Stimulated activated naive CD4-positive, alpha-beta T cell (primary cell): ENCODE measurements around the gene KPNA3.
A peak's percentile ranks its signal among the peaks of the same experiment; 100 is the strongest.
"Not testable (repeated sequence)": the region's sequence is repeated elsewhere in the genome, so short reads cannot be mapped to it uniquely, and the experiment has no call there.

Experiments used
- DNase-seq, 6 experiments: peaks; one replicate each; lab custom pipeline; 2025; lab: John Stamatoyannopoulos, UW

Gene KPNA3

GRCh38 chr13:49792550-49793324 is at the start of gene KPNA3:
Gene KPNA3, minus strand, starts transcription at chr13:49792682. Its CDS starts 176 bp downstream, at chr13:49792506.
- peak; percentile 92 to 99 (median 96) for DNase-seq

DNA sequence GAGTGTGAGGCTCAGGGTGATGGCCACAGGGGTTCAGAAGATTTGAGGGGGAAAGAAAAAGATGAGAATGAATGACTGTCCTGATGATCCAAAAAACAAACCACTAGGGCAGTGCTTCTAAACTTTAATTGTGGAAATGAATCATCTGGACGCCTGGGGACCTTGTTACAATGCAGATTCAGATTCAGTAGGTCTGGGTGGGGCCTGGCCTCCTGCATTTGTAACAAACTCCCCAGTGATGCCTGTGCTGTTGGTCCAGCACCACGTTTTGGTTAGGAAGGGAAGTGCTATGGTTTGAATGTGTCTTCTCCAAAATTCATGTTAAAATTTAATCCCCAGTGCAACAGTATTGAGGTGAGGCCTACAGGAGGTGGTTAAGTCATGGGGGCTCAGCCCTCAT is 49.5 kb upstream of the KPNA3 start:
- DNase-seq = no peak

DNA sequence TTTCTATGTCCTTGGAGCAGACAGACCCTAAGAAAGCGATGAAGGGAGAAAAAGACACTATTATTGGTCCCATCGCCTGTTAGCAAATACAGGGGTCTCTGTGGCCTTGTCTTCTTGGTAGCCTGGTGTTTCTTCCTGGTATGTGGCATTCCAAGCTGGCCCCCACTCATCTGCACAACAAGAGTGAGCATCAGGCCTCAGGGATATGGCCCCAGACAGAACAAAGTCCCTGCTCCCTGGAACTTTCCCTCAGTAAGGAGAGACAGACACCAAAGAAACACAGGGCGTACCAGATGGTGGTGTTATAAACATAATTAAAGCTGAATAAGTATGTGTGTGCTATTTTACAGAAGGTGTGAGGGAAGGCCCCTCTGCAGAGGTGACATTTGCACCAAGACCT is 48.2 kb upstream of the KPNA3 start:
- DNase-seq = no peak

DNA sequence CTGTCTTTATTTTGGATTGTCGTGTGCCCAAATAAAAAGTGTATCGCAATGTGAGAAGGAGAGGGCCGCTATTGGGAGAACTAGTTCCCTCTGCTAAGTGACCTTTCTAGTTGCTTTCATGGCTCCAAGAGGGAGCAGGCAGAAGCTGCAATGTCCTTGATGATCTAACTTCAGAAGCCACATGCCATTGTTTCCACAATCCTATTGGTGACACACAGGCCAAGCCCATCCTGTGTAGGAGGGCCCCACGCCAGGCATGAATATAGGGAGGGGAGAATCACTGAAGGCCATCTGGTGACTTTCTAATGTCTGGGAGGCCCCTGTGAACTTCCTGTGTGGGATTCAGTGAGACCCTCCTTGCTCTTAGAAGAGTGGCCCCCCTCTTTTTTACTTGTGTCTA is 47.8 kb upstream of the KPNA3 start:
- DNase-seq = no peak

- DNase-seq = no peak
Measured at GRCh38 chr13:49838989-49839388, 46.5 kb upstream of the KPNA3 start.

DNA sequence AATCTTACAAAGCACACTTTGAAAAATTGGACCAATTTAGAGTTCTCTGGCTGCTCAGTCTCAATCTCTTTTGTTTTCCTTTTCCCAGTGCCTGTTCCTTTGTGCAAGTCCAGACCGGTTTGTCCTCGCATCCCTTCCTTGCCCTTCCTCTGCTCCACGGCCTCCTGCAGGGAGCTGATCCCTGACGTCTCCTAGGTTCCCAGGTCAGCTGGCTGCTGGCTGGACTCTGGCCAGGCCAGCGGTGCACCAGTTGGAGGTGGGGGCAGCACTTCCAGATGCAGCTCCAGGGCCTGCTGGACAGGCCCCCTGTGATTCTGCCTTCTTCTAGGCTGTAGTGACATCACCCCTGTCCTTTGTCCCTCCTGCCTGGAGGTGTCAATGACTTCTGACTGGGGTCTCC is 44.0 kb upstream of the KPNA3 start:
- DNase-seq = no peak

DNA sequence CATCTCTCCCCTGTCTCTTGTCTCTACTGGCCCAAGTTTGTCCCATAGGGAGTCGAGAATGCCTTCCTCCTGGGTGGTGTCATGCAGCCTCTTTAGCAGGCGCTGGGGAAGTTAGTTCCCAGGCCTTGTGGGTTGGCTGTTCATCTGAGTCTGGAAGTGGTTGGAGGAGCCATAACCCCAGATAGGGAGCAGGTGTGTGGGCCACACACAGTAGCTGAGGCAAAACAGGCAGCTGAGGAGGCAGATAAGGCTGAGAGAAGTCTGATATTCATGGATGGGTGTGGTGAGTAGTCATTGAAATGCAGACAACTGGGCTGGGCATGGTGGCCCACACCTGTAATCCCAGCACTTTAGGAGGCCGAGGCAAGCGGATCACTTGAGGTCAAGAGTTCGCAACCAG is 40.9 kb upstream of the KPNA3 start:
- DNase-seq = no peak

DNA sequence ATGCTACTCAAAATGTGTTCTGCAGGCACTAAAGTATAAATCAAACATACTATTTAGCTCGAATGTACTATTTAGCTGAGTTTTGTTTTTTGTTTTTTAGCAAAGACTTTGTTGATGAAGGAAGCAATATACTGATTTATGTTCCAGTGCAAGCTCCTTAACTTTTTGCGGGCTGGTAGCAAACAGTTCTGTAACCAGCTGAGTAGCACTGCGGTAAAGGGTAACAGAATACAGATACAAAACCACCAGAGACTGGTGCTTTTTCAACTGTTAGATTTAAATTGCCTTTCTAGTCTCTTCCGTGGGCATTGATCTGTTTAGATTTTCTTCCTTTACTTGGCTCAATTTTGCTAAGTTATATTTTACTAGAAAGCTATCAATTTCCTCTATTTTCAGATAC is 39.0 kb upstream of the KPNA3 start:
- DNase-seq = no peak

GRCh38 chr13:49830721-49831120 is 38.2 kb upstream of the KPNA3 start:
- no peak for DNase-seq

GRCh38 chr13:49829715-49830114 is 37.2 kb upstream of the KPNA3 start:
- no peak for DNase-seq

DNA sequence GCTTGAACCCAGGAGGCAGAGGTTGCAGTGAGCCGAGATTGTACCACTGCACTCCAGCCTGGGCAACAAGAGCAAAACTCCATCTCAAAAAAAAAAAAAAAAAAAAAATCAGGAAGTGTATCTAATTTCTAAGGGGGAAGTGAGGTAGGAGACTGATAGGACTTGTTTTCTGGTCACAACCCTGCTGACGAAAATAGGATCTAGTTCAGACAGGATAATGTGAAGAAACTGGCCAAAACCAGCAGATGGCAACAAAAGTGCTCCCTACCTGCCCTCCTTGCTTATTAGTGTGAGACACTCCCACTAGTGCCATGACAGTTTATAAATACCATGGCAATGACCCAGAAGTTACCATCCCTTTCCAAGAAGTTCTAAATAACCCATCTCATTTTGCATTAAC is 36.0 kb upstream of the KPNA3 start:
- DNase-seq = no peak

- DNase-seq = no peak
Measured at GRCh38 chr13:49827891-49828290, 35.4 kb upstream of the KPNA3 start.

DNA sequence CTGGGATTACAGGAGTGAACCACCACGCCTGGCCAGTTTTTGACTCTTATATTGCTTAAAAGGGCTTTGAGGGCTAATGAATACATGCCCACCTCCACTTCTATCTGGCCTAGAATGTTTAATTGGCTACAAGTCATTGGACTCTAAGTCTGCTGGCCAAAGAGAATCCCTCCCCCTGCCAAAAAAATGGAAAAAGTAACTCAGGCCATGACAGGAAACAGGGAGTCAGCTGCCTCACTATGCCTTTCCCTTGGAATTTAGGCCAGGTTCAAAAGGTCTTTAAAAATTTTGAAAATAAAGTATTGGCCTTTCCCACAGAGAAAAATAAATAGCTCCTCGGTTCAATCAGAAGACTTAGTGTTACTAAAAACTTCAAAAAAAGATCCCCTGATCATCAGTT is 34.9 kb upstream of the KPNA3 start:
- no peak for DNase-seq

- no peak for DNase-seq
Measured at GRCh38 chr13:49821216-49822009, 28.9 kb upstream of the KPNA3 start.

- no peak for DNase-seq
Measured at GRCh38 chr13:49820591-49821215, 28.2 kb upstream of the KPNA3 start.

DNA sequence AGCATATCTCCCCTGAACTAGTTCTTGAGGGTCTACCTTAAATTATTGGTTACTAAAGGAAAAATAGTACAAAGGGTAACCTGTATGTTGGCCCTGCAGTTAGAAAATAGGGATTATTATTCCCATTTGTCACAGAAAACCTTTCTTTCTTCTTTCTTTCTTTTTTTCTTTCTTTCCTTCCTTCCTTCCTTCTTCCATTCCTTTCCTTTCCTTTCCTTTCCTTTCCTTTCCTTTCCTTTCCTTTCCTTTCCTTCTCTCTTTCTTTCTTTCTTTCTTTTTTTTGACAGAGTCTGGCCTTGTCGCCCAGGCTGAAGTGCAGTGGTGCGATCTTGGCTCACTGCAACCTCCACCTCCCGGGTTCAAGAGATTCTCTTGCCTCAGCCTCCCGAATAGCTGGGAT is 23.6 kb upstream of the KPNA3 start:
- not testable (repeated sequence) for DNase-seq

DNA sequence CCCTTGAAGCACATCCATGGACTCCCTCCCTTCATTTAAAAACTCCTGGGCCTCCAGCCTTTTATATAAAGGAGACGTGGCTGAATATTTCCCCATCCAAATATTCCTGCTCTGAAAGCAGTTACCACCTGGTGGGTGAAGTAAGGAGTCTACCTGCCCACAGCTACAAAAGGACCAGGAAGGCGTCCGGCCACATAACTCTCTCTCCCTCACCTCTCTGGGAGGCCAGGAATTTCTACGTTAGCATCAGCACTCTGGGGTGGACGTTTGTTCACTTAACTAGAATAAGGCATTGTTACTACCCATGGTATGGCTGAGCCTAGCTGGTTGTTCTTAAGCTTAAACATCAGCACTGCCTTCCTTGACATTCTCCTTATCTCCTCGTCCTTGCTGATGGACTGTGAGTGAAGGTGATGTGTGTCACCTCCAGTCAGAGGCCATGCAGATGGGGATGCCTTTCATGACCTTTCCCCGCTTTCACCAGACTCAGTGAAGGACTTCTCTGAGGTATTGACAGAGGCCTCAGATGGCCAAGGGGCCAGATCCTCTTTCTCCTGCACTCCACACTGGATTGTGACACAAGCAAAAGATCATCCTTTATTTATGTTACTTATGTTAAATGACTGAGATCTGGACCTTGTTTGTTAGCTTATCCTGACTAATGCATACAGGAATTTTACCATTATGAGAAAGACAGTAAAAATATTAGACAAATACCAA is 22.2 kb upstream of the KPNA3 start:
- DNase-seq = no peak

DNA sequence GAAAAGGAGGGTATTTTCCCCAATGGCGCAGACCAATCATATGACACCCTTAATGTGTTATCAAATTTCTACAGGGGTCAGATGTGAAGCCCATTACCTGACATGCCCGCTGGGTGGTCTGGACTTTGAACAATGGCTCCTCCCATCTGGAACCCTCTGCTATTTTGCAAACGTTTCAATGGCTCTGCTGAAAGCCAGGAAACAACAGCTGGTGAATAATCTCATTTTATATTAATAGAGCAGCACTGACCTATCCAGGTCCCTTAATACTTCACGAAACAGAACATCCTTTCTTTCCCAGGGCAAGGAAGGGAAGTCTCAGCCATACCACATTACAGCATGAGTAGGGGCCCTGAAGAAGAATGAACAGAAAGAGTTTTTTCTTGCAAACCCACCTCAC is 20.3 kb upstream of the KPNA3 start:
- DNase-seq = no peak

- no peak for DNase-seq
Measured at GRCh38 chr13:49811527-49811908, 19.0 kb upstream of the KPNA3 start.

GRCh38 chr13:49810567-49811526 is 18.4 kb upstream of the KPNA3 start:
- DNase-seq = no peak

DNA sequence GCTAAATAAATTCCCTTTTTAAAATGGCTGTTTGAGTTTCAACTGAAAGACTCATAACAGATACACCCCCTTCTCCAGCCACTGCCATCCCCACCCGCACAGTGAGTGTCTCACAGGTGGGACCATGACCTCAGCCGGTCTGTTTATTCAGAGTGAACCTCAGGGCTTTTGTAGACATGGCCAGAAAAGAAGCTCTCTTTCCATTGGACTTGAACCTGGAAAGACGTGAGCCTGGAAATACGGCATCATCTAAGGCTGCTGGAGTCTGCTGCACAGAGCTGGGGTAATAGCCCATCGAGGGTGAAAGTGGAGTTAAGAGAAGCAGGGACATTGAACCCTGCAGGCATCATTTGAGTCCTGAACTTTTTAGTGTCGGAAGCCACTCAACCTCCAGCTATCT is 15.2 kb upstream of the KPNA3 start:
- no peak for DNase-seq
